MM.1S (cell line): ENCODE results near the gene GPSM3.

ENCODE experiments used
- CTCF ChIP-seq: fragments of 300-600 bp; sonication (generic); IDR thresholded peaks from 2 replicates; pipeline ENCODE4 v1.5.1; 2016; ENCODE audit warnings: antibody characterized with exemption, low read length, mixed read lengths
- EZH2phosphoT487 ChIP-seq: fragments of 300-600 bp; sonication (generic); IDR thresholded peaks from 2 replicates; pipeline ENCODE4 v1.6.1; 2018; ENCODE audit warnings: antibody characterized with exemption, low read length

- TF ChIP-seq CTCF = no peak
- TF ChIP-seq EZH2phosphoT487 = no peak
Measured at GRCh38 chr6:32147401-32148132, 44.9 kb downstream of the GPSM3 start.
